GM19395 (cell line): ENCODE measurements around the gene SPATA20.

Experiments used
- ATAC-seq: cut with Tn5 transposase; IDR thresholded peaks from one replicate; pipeline ENCODE4 v1.9.1; 2021; ENCODE audit warnings: mild to moderate bottlenecking, moderate library complexity; ENCODE audit not compliant: unreplicated experiment

Gene SPATA20

DNA sequence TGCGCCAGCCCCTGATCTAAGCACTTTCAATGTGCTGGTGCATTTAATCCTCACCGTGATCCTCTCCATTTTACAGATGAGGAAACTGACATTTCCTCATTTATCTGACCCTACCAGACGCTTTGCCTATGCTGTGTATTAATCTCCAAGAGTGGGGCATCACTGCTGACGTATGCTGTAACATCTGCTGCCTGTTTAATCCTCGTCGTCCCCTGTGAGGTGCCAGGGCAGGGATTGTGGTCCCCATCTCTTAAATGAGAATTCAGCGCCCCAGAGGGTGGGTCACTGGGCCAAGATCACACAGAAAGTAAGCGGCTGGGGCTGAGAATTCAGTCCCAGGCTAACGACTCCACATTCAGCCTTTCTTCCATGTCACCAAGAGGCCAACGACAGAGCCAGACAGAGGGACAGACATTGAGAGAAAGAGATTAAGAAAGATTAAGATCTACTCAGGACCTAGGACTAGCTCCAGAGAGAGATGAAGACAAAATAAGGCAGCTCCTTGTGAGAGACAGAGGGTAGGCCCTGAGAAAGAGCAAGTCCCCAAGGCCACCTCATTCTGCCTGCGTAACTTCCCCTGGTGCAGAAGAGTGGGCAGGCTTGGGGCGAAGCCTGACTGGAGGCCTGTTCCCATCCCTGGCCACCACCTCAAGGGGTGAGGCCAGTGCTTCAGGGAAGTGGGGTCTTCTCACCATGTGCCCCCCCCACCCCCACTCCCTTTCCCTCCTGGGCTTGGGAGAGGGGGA, 27.1 kb downstream of the SPATA20 start:
- no peak for ATAC-seq

DNA sequence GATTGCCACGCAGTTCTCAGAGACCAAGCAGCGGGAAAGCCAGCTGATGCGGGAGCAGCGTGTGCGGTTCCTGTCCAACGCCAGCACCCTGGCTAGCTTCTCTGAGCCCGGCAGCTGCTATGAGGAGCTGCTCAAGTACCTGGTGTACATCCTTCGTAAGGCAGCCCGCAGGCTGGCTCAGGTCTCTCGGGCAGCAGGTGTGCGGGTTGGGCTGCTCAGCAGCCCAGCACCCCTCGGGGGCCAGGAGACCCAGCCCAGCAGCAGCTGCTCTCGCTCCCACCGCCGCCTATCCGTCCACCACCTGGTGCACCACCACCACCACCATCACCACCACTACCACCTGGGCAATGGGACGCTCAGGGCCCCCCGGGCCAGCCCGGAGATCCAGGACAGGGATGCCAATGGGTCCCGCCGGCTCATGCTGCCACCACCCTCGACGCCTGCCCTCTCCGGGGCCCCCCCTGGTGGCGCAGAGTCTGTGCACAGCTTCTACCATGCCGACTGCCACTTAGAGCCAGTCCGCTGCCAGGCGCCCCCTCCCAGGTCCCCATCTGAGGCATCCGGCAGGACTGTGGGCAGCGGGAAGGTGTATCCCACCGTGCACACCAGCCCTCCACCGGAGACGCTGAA, 28.7 kb downstream of the SPATA20 start:
- ATAC-seq = no peak

DNA sequence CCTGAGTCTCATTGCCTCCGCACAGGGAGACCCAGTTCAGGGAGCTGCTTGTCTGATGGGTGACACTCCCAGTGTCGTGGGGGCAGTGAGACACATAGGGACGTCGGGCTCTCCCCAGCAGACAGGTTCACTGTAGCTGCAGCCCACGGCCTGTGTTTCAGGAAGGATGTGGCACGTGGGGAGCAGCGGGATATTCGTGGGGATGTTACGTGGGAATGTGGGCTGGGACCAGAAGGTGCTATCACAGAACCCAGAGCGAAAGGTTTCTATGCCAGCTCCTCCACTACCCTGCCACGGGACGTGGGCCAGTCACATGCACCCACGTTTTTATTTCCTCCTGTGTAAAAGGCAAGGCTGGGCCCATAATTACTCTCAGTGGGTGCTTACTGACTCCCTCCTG, 29.9 kb downstream of the SPATA20 start:
- no peak for ATAC-seq

DNA sequence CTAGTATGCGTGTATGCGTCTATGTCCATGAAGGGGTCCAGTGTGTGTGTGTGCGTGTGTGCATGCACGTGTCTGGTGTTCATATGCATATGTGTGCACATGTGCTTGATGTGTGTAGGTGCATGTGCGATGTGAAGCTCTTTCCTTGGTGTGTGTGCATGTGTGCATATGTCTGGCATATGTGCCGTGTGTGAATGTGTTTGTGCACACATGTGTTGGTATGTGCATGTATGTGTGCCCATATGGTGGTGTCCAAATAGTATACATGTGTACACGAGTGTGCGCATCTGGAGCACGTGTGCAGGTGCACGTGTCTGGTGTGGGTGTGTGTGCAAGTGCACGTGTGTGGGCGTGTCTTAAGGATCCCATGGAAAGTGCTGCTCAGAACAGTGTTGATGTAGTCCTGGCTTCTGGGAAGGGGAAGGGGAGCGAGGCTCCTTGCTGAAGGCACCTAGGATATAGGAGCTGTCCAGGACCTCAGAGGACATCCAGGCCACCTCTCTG, 30.5 kb downstream of the SPATA20 start:
- ATAC-seq = no peak

DNA sequence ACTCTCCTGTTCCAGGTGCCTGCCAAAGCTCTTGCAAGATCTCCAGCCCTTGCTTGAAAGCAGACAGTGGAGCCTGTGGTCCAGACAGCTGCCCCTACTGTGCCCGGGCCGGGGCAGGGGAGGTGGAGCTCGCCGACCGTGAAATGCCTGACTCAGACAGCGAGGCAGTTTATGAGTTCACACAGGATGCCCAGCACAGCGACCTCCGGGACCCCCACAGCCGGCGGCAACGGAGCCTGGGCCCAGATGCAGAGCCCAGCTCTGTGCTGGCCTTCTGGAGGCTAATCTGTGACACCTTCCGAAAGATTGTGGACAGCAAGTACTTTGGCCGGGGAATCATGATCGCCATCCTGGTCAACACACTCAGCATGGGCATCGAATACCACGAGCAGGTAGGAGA, 31.2 kb downstream of the SPATA20 start:
- no peak for ATAC-seq

DNA sequence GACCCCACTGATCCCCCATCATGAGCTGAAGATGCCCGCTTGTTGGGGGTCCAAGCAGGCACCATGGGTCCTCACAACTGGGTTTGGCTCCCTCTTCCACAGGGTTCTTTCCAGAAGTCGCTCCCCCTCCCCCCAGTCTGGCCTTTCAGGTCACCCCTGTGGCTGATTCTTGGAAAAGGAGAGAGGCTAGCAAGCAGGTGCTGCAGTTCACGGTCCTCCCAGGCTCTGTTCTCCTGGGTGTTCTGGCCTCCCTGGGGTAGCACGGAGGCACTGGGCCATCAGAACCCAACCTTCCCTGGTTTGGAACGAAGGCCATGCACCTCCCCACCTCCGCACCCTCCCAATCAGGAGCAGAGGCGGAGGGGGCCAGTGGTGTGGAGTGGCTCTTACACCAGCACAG, 32.4 kb downstream of the SPATA20 start:
- ATAC-seq = no peak

DNA sequence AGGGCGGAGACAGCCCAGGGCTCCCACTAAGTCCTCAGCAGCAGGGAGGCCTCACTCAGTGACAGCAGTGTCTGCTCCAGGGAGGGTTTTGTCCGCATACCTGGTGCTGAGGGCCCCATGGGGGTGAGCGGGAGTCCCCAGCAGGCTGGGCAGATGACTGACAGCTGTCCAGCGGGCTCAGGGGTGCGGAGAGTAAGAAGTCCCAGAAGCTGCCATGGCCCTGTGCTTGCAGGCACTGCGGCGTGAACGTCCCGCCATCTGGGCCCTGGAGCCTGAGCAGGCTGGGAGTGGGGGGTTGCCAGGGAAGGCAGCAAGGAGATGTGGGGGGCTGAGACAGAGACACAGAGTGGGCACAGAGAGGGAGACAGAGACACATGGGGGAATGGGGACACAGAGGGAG, 33.7 kb downstream of the SPATA20 start:
- ATAC-seq = no peak

DNA sequence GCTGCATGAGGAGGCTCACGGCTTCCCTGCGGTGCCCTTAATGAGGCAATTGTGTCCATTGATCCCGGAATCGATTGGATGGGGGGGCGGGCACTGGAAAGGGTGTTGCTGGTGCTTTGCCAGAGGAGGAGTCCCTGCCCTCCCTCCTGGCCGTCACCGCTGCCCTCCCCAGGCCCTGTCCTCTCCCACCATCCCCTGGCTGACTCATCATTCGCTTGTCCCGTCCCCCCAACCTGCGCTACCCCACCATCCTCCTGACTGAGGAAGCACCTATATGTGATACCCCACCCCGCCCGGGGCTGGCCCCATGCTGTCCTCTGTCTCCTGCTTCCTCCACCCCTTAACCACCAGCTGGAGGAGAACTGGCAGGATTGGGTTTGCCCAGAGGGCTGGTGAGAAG, 34.3 kb downstream of the SPATA20 start:
- no peak for ATAC-seq

DNA sequence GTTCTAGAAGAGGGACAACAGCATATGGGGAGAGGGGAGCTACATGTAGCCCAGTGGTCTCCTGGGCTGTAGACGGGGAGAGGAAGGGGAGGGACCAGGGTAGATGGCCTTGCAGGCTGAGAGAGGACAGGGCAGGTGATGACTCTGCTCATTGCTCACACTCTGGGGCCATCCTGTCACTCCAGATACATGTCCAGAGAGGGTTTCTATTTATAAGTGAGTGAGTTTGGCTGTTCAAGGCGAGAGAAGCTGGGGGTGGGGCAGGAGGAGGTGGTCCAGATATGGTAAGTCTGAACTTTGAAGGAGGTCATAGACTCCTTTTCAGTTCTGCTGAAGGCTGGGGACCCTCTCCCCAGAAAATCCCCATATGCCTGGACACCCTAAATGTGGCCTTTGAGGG, 35.8 kb downstream of the SPATA20 start:
- ATAC-seq = no peak

DNA sequence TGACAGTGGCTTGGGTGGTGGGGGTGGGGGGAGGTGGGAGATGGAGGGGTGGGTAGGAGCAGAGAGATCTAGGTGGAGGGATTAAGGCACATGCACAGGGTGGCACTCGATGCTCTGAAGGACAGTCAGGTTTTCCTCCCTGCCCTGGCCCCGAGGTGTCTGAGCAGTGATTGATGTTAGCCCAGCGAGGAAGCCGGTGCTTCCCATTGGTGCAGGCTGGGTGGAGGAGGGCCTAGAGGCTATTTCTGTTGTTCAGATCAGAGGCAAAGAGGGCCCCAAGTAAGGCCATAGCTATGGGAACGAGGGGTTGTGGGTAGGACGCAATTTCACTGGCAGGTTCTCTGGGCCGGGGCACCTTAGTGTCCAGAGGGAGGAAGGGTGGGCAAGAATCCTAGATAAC, 36.7 kb downstream of the SPATA20 start:
- no peak for ATAC-seq

DNA sequence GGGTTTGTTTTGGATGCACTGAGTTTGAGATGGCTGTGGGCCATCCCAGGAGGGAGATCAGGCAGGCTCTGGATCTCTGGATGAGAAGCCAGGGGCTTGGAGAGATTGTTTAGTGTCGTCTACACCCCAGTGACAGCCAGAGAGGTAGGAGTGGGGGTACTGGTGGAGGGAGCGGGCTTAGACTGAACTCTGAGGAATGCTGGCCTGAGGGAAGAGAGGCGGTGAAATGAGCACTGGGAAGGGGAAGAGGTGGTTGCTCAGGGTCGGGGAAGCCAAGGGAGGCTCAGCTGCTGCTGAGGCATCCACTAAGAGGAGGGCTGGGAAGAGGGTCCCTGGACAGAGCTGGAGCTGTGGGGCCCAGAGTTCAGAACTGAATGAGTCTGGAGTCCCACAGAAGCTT, 37.1 kb downstream of the SPATA20 start:
- ATAC-seq = no peak

DNA sequence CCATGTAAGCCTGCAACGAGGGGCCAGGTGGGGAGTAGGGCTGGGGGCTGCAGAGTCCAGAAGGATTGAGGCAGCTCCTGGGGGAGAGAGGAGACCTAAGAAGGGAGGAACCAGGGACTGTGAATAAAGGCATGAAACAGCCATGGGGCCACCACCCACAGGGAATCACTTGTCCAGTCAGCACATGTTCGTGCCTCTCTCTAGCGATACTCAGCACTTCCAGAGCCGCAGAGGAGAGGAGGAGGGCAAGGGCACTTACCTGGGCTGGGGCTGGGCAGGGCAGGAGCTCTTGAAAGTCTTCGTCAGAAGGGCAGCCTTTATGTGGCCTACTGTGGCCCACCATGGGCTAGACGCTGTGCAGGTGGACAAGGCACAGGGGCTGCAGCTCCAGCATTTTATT, 37.8 kb downstream of the SPATA20 start:
- no peak for ATAC-seq

DNA sequence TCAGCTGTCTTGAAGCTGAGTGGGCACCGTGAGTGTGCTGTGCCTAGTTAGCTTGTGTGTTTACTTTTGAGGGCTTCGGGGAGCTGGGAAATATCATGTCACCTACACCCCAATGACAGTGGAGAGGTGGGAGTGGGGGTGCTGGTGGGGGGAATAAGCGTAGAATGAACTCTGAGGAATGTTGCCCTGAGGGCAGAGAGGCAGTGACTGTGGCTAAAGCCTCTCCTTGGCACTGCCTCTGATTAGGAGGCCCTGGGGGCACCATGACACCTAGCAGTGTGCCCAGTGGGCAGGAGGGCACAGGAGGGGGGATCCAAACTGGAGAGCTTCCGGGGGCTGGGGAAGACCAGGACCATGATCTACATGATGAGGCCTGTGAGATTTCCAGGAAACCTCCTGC, 38.4 kb downstream of the SPATA20 start:
- no peak for ATAC-seq

DNA sequence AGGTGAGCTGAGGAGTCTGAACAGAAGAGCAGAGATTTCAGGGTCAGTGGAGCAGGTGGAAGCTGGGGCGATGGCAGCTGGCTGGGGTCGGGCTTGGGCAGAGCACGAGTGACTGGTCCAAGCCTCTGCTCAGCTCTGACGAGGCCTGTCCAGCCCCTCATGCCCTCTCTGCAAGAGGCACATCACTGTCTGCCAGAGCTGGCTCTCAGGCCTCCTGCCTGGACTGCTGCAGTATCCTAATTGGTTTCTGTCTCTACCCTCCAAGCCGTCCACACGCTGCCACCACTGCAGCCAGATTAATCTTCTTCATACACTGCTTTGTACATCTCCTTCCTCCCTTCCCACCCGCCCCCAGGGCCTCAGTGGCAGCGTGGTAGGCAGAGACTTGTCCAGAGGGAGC, 38.9 kb downstream of the SPATA20 start:
- no peak for ATAC-seq

DNA sequence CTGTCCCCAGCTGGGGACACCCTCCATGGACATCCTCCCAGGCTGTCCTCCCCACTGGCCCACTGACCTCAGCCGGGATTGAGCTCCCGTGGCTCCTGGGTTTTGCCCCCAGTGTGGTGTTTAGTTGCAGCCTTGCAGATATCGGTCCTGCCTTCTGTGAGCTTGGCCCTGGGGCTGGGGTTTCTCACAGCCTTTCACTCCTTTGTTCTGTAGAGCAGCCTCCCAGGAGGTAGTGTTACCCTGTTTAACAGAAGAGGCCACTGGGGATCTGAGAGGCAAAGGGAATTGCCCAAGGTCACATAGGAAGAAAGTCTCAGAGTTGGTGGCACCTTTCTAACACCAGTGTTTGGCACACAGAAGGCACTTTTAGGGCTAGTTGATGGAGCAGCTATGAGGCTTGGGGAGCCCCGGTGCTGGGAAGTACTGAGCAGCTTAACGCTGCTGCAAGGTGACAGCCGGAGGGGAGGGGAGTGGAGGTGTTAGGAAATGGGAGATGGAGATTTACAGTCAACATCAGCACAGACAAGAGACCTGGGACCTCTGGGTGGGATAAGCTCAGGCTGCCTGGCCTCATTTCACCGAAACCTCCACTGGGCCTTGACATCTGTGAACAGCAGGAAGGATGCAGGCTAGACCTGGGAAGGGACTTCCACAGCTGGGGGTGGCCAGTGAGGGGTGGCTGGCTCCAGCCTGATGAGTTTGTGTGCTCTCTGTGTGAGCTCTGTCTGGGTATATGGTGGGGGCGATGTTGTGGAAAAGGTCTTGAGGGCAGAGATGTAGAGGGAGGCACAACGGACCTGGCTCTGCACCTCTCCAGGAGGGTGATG, 39.7 kb downstream of the SPATA20 start:
- no peak for ATAC-seq

DNA sequence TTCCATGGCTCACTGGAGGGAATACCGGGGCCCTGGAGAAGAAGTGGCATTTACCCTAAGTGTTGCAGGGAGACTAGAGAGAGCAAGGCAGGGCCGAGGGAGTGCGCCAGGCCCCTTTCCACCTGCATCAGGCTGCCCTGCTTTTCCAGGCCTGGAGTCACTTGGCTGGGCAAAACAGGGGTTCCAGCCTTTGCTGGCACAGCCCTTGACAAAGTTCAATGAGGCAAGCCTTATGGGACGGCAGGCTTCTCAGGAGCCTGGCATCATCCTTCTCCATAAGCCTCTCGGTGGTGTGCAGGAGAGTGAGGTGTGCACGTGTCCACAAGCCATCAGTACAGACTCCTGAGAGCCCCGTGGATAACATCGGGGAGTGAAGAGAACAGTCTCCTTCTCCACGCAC, 40.6 kb downstream of the SPATA20 start:
- ATAC-seq = no peak

DNA sequence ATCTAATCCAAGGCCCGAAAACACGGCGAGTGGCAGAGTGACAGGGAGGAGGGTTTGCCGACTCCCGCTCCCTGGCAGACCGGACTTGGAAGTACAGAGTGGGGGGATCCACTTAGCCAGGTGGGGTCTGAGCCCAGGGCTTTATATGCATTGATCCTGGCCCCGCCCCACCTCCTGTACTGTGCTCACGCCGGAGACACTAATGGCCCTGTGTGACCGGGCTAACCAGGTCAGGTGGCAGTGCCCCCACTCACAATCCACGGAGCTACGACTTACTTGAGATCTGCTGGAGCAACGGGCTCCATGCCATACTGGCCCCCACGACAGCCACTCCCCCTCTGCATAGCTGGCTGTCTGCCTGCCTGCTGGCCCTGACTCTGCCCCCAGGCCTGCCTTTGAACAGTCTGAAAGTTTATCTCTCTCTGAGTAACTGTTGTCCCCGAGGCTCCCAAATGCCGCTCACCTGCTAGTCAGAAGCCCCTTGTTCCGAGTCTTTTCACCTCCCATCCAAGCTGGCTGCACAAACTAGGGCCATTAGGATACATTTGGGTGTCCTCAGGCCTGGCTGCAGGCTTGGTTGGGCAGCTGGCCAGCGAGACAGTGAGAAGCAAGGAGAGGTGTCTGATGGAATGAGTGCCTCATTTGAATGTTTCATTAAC, 41.5 kb downstream of the SPATA20 start:
- no peak for ATAC-seq

DNA sequence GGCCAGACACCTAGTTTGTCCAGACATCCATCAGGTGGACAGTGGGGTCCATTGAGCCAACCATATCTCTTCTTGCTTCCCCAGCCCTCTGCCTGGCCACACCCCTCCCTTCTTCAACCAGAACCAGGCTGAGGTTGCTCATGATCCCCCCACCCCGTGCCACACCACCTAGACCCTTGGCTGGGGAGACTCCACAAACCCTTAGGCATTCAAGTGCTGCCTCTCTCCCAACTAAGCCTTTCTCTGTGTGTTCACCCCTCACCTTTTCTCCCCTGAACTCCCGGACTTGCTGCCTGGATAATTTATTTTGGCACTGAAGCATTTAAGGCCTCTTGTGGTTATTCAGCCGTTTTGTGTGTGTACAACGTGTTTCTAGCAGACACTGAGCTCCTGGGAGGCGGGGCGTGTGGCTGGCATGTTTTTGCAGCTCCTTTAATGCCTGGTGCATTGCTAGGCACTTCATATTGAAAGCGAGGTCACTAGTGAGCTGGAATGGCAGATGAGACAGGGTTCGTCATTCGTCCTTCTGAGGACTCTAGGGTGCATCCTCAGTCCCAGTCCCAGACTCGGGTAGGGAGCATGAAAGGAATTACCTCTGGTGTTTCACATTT, 42.2 kb downstream of the SPATA20 start:
- no peak for ATAC-seq

DNA sequence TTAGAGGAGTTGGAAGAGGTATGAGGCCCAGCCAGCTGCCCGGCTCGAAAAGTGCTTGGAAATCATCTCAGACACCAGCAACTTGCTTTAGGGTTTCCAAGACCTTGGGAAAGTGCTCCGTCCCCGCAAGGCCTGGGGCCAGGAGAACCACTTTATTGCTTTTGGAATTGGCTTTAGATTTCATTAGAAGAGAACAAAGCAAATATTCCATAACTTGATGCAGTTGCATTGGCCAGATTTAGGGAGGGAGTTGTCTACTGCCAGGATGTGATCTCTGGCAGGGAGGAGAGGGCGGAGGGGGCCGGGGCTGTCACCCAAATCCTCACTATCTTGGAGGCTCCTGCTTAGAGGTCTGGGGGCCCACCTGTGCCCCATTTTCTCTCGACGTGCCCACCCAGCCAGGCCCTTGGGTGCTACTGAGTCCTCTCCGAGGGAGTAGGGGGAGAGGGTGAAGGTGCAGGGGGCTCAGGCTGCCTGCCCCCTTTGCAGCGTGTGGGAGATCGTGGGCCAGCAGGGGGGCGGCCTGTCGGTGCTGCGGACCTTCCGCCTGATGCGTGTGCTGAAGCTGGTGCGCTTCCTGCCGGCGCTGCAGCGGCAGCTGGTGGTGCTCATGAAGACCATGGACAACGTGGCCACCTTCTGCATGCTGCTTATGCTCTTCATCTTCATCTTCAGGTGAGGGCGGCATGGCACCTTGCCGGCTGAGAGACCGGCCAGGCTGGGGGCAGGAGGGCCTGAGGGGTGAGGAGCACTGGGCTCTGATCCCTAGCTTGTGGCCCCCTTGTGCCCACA, 44.2 kb downstream of the SPATA20 start:
- no peak for ATAC-seq

DNA sequence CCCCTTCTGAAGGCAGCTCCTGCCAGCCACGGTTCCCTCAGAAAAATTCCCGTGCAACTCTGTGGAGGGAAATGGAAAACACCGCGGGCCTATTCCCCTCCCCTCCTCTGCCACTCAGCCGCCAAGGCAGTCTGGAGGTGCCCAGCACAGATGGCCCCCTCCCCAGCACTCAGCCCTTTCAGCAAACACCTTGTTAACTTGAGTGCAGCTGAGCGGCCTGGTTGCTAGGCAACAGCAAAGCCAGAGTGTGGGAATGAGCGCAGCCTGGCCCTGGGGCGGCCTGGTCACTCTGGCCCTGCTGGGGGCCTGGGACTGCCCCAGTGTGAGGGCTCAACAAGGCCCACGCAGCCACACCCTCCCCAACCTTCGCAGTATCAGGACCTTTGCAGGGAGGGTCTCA, 46.3 kb downstream of the SPATA20 start:
- ATAC-seq = no peak
